ENCODE results near the gene SRSF1. TPM values are rescaled to one million over a fixed set of nuclear protein-coding genes. Genes with fewer than 3 reads are reported as not detected.

Gene SRSF1
- total RNA-seq, 4 donors from 2014 or later, result 116 to 429 (median 147) TPM

GRCh38 chr17:57970710-57971109 lies 36.3 kb downstream of the SRSF1 start:
- Histone ChIP-seq H3K4me3 (no peak overlapping the region), H3K9me3 (no peaks in the 10 kb centered on the region), H3K4me1 (no peaks in the 10 kb centered on the region), H3K27ac (peak overlapping the region in 1 of 2 donors; percentile 30), H3K27me3 (no peaks in the 10 kb centered on the region), H3K36me3 (no peaks in the 10 kb centered on the region)
- intact Hi-C loops (cut with DNase I; ENCODE audit: low total_unique reads), result no loop called here
- TF ChIP-seq CTCF (IDR thresholded peaks at IDR 0.05) (no peak), POLR2A (IDR thresholded peaks at IDR 0.05) (no peak)
- no peak for DNase-seq

- Histone ChIP-seq H3K36me3 (no peaks in the 10 kb centered on the region), H3K4me3 (no peak overlapping the region), H3K4me1 (no peaks in the 10 kb centered on the region), H3K27ac (no peak overlapping the region), H3K27me3 (no peaks in the 10 kb centered on the region), H3K9me3 (no peaks in the 10 kb centered on the region)
- no peak for DNase-seq
- intact Hi-C loops (cut with DNase I; ENCODE audit: low total_unique reads), result no loop called here
- no peak for TF ChIP-seq POLR2A (IDR thresholded peaks at IDR 0.05)
- TF ChIP-seq CTCF (IDR thresholded peaks at IDR 0.05), result no peak
Observed at GRCh38 chr17:57968456-57968855, 38.6 kb downstream of the SRSF1 start.

- no peak for TF ChIP-seq POLR2A (IDR thresholded peaks at IDR 0.05)
- H3K4me1 ChIP-seq, result no peaks in the 10 kb centered on the region
- DNase-seq, result no peak
Observed at GRCh38 chr17:57966875-57967274, 40.2 kb downstream of the SRSF1 start.

GRCh38 chr17:57966246-57966645 lies 40.8 kb downstream of the SRSF1 start:
- intact Hi-C loops (cut with DNase I; ENCODE audit: low total_unique reads), result no loop called here
- Histone ChIP-seq H3K4me1 (no peaks in the 10 kb centered on the region), H3K27me3 (no peaks in the 10 kb centered on the region), H3K36me3 (no peaks in the 10 kb centered on the region), H3K9me3 (no peaks in the 10 kb centered on the region), H3K27ac (no peak overlapping the region), H3K4me3 (no peak overlapping the region)
- TF ChIP-seq CTCF (IDR thresholded peaks at IDR 0.05) (no peak), POLR2A (IDR thresholded peaks at IDR 0.05) (no peak)
- DNase-seq, result no peak

More at GRCh38 chr17:57966875-57967274, 40.2 kb downstream of the SRSF1 start:
- intact Hi-C loops (cut with DNase I; ENCODE audit: low total_unique reads), result no loop called here
- Histone ChIP-seq H3K27me3 (no peaks in the 10 kb centered on the region), H3K4me3 (no peak overlapping the region), H3K27ac (no peak overlapping the region), H3K36me3 (no peaks in the 10 kb centered on the region), H3K9me3 (no peaks in the 10 kb centered on the region)

DNA sequence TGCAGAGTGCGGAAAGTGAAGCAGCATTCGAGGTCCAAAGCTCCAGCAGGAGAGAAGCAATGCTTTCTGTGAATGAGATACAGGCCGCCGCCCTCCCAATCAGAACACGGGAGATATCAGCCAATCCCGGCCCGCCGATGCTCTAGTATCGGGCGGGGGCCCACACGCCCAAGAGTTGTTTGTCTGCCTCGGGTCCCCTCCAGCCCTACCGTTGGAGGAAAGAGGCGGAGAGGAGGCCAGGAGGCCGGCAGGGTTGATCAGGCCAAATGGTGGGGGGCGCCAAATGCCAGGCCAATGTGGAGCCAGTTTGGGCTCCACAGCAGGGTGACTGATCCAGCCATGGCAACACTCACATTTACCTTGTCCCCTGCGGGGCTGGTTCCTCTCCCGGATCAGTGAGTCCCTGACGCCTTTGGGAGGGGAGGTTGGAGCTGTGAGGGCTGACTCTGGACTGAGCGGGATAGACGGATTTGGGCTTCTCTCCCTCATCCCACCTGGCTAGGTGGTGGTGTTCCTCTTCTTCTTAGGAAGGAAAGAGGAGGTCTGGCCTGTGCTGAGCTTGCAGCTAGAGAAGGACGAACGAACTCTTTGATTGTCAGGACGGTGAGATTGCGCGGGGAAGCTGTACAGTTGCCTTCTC lies 41.4 kb downstream of the SRSF1 start:
- no peaks in the 10 kb centered on the region for H3K9me3 ChIP-seq
- DNase-seq, result no peak
- intact Hi-C loops (cut with DNase I; ENCODE audit: low total_unique reads), result no loop called here

More for the DNA sequence above, 41.4 kb downstream of the SRSF1 start:
- TF ChIP-seq POLR2A (IDR thresholded peaks at IDR 0.05) (no peak), CTCF (IDR thresholded peaks at IDR 0.05) (no peak)
- no peak overlapping the region for H3K27ac ChIP-seq
- H3K4me3 ChIP-seq, result no peak overlapping the region
- no peaks in the 10 kb centered on the region for H3K27me3 ChIP-seq
- H3K36me3 ChIP-seq, result no peaks in the 10 kb centered on the region
- H3K4me1 ChIP-seq, result no peaks in the 10 kb centered on the region
